ENCODE data around the gene IQCN.

The IQCN gene

GRCh38 chr19:18223860-18224524 lies 50.3 kb downstream of the IQCN start:
- DNase-seq (ENCODE audit: low spot score) (no peak), ATAC-seq (ENCODE audit: low read depth) (peak; percentile 22)
- peak overlapping the region; percentile 30 for H3K4me3 ChIP-seq (ENCODE audit: severe bottlenecking)
- no peaks in the 10 kb centered on the region for H3K4me1 ChIP-seq (ENCODE audit: insufficient read depth, poor library complexity, severe bottlenecking)
- TF ChIP-seq CTCF (IDR thresholded peaks at IDR 0.05; ENCODE audit: poor library complexity, severe bottlenecking), result no peak
- peaks cover 14% of the 10 kb centered on the region for H3K27me3 ChIP-seq (ENCODE audit: insufficient read depth, poor library complexity, severe bottlenecking)
- no peaks in the 10 kb centered on the region for H3K36me3 ChIP-seq (ENCODE audit: low read depth)
- H3K9me3 ChIP-seq (ENCODE audit: severe bottlenecking), result no peaks in the 10 kb centered on the region
- no peak overlapping the region for H3K27ac ChIP-seq (ENCODE audit: poor library complexity, severe bottlenecking)

- Histone ChIP-seq H3K9me3 (ENCODE audit: severe bottlenecking) (no peaks in the 10 kb centered on the region), H3K27ac (ENCODE audit: poor library complexity, severe bottlenecking) (no peak overlapping the region), H3K27me3 (ENCODE audit: insufficient read depth, poor library complexity, severe bottlenecking) (peaks cover 14% of the 10 kb centered on the region), H3K4me1 (ENCODE audit: insufficient read depth, poor library complexity, severe bottlenecking) (no peaks in the 10 kb centered on the region), H3K36me3 (ENCODE audit: low read depth) (no peaks in the 10 kb centered on the region), H3K4me3 (ENCODE audit: severe bottlenecking) (no peak overlapping the region)
- TF ChIP-seq CTCF (IDR thresholded peaks at IDR 0.05; ENCODE audit: poor library complexity, severe bottlenecking), result no peak
- no peak for DNase-seq (ENCODE audit: low spot score)
- ATAC-seq (ENCODE audit: low read depth), result no peak
These were observed 52.2 kb downstream of the IQCN start for GRCh38 chr19:18221815-18222725.

- no peaks in the 10 kb centered on the region for H3K9me3 ChIP-seq (ENCODE audit: severe bottlenecking)
- no peaks in the 10 kb centered on the region for H3K4me1 ChIP-seq (ENCODE audit: insufficient read depth, poor library complexity, severe bottlenecking)
- no peak overlapping the region for H3K4me3 ChIP-seq (ENCODE audit: severe bottlenecking)
- peaks cover 10% of the 10 kb centered on the region for H3K27me3 ChIP-seq (ENCODE audit: insufficient read depth, poor library complexity, severe bottlenecking)
- TF ChIP-seq CTCF (IDR thresholded peaks at IDR 0.05; ENCODE audit: poor library complexity, severe bottlenecking), result no peak
- no peaks in the 10 kb centered on the region for H3K36me3 ChIP-seq (ENCODE audit: low read depth)
- ATAC-seq (ENCODE audit: low read depth) (no peak), DNase-seq (ENCODE audit: low spot score) (no peak)
- no peak overlapping the region for H3K27ac ChIP-seq (ENCODE audit: poor library complexity, severe bottlenecking)
These were observed 53.5 kb downstream of the IQCN start for GRCh38 chr19:18220632-18221275.

- H3K27me3 ChIP-seq (ENCODE audit: insufficient read depth, poor library complexity, severe bottlenecking), result peaks cover 3% of the 10 kb centered on the region
- no peaks in the 10 kb centered on the region for H3K9me3 ChIP-seq (ENCODE audit: severe bottlenecking)
- no peak for TF ChIP-seq CTCF (IDR thresholded peaks at IDR 0.05; ENCODE audit: poor library complexity, severe bottlenecking)
- H3K36me3 ChIP-seq (ENCODE audit: low read depth), result no peaks in the 10 kb centered on the region
- peaks cover under 1% of the 10 kb centered on the region for H3K4me1 ChIP-seq (ENCODE audit: insufficient read depth, poor library complexity, severe bottlenecking)
- DNase-seq (ENCODE audit: low spot score), result no peak
- ATAC-seq (ENCODE audit: low read depth), result no peak
- no peak overlapping the region for H3K27ac ChIP-seq (ENCODE audit: poor library complexity, severe bottlenecking)
- H3K4me3 ChIP-seq (ENCODE audit: severe bottlenecking), result no peak overlapping the region
These were observed 54.2 kb downstream of the IQCN start for GRCh38 chr19:18219911-18220631.

Data from RWPE2 (cell line).